ENCODE data around the gene MAML2. TPM values are rescaled to one million over a fixed set of nuclear protein-coding genes. Genes with fewer than 3 reads are reported as not detected.
A peak's percentile ranks its signal among the peaks of the same experiment; 100 is the strongest.

The MAML2 gene
- total and polyA plus RNA-seq, 9 of the 15 experiments (the other 6 are each of a cell fraction or from before 2014, with no cell fraction given) = 0.79 to 6.8 (median 4.8) TPM

GRCh38 chr11:96257972-96258934, 84.7 kb downstream of the MAML2 start:
- DNase-seq (ENCODE audit: extremely low read depth in 1 of 4, low spot score in 3 of 4) = no peak
- WGBS (ENCODE audit: insufficient coverage, low coverage, missing lambda C conversion rate) = 45% methylated on average over 4 of the region's 4 CpGs
- H3K27ac ChIP-seq (ENCODE audit: extremely low read depth, low read depth, low read length) = peak overlapping the region; percentile 69; the same call in 1 of the 3 replicates

More at GRCh38 chr11:96257972-96258934, 84.7 kb downstream of the MAML2 start:
- H3K9ac ChIP-seq (ENCODE audit: insufficient read depth in 1 of 2, low read depth in 2 of 2, low read length in 2 of 2) = no peak overlapping the region
- peaks cover 6% of the 10 kb centered on the region; the same call in 1 of the 3 replicates for H3K79me2 ChIP-seq (ENCODE audit: control insufficient read depth, insufficient read depth, low read length)
- no peaks in the 10 kb centered on the region for H3K36me3 ChIP-seq (ENCODE audit: control insufficient read depth, insufficient read depth, low read length)
- intact Hi-C loops (cut with micrococcal nuclease) = loop anchor here (5.0 kb wide), 2 partner anchors 46 to 64 kb away; no protein-coding TSS in a partner anchor
- no peaks in the 10 kb centered on the region for H3K9me3 ChIP-seq (replicated peaks; ENCODE audit: control insufficient read depth, insufficient read depth, low read depth, low read length)
- H2AFZ ChIP-seq (ENCODE audit: low read depth, low read length) = no peak overlapping the region
- in situ Hi-C loops (cut with MboI) = no loop called here
- BruUV-seq (replicated peaks) = no TSS peak
- no peak for ATAC-seq
- no peak for TF ChIP-seq NFIC (IDR thresholded peaks at IDR 0.05)
- no peak for TF ChIP-seq ZNF589 (CRISPR knock-in tag; IDR thresholded peaks at IDR 0.05; ENCODE audit: low read depth)
- TF ChIP-seq ETV1 (tag; conservative IDR thresholded peaks at IDR 0.05; ENCODE audit: low read depth) = no peak; the same call in 1 of the 2 replicates
- no peak for TF ChIP-seq GABPA (tag; conservative IDR thresholded peaks at IDR 0.05; ENCODE audit: low read depth)
- no peak for TF ChIP-seq ZNF354B (CRISPR knock-in tag; IDR thresholded peaks at IDR 0.05)
- TF ChIP-seq CBX2 (IDR thresholded peaks at IDR 0.05; ENCODE audit: insufficient read depth, low read length, poor library complexity, severe bottlenecking) = no peak
- no peak for TF ChIP-seq E2F1 (CRISPR knock-in tag; IDR thresholded peaks at IDR 0.05)
- TF ChIP-seq ZFP91 (CRISPR knock-in tag; IDR thresholded peaks at IDR 0.05) = no peak
- TF ChIP-seq ID3 (CRISPR knock-in tag; IDR thresholded peaks at IDR 0.05) = no peak
- 0 out of 2 replicates have a peak, but pooled peaks have one; percentile 17 for TF ChIP-seq ID3 (tag; IDR thresholded peaks at IDR 0.05)
- 0 out of 2 replicates have a peak, but pooled peaks have one; percentile 34 for TF ChIP-seq DMBX1 (CRISPR knock-in tag; IDR thresholded peaks at IDR 0.05; ENCODE audit: borderline replicate concordance)
- no peaks in the 10 kb centered on the region for H3K27me3 ChIP-seq (ENCODE audit: control insufficient read depth in 2 of 2, insufficient read depth in 2 of 2, low read length in 2 of 2)
- H4K20me1 ChIP-seq (replicated peaks; ENCODE audit: control insufficient read depth, insufficient read depth, low read length) = no peaks in the 10 kb centered on the region
- CTCF ChIA-PET (ENCODE audit: low intra/inter-chr PET ratio) = interaction anchor here (0.6 kb wide), 1 partner anchor 158 kb away, joined by 3 read pairs; no protein-coding TSS in a partner anchor
- FAIRE-seq = no peak
- H3K4me3 ChIP-seq = no peak overlapping the region
- H3K4me1 ChIP-seq (replicated peaks in 1 of 2; ENCODE audit: control insufficient read depth in 2 of 2, insufficient read depth in 2 of 2, low read length in 2 of 2) = peaks cover 12 to 62% of the 10 kb centered on the region in 2 experiments
- H3K4me2 ChIP-seq (ENCODE audit: insufficient read depth, low read length) = no peak overlapping the region
- POLR2A ChIA-PET = interaction anchor here (0.8 kb wide), 1 partner anchor 15 kb away, joined by 3 read pairs; no protein-coding TSS in a partner anchor
- no peaks in the 10 kb centered on the region for H3K9me1 ChIP-seq (ENCODE audit: control insufficient read depth, insufficient read depth, low read length)

Data from K562 (cell line).